GM19099 (cell line): ENCODE data around the gene TGIF1.

Experiments
- POLR2A ChIP-seq: IDR thresholded peaks from 3 replicates; pipeline ENCODE4 v1.6.1; 2011; ENCODE audit warnings: low read depth; ENCODE audit not compliant: insufficient read length; ENCODE audit errors: extremely low read depth

TGIF1 gene

GRCh38 chr18:3425030-3425429, 24.9 kb upstream of the TGIF1 start:
- TF ChIP-seq POLR2A: no peak

- no peak for TF ChIP-seq POLR2A
These were observed 24.5 kb upstream of the TGIF1 start for GRCh38 chr18:3425446-3425845.

GRCh38 chr18:3426074-3426473, 23.9 kb upstream of the TGIF1 start:
- no peak for TF ChIP-seq POLR2A

GRCh38 chr18:3427944-3428343, 22.0 kb upstream of the TGIF1 start:
- no peak for TF ChIP-seq POLR2A

GRCh38 chr18:3429121-3429520, 20.9 kb upstream of the TGIF1 start:
- no peak for TF ChIP-seq POLR2A

- TF ChIP-seq POLR2A: no peak
These were observed 15.3 kb upstream of the TGIF1 start for GRCh38 chr18:3434685-3435084.

GRCh38 chr18:3440341-3440740, 9.6 kb upstream of the TGIF1 start:
- TF ChIP-seq POLR2A: no peak

DNA sequence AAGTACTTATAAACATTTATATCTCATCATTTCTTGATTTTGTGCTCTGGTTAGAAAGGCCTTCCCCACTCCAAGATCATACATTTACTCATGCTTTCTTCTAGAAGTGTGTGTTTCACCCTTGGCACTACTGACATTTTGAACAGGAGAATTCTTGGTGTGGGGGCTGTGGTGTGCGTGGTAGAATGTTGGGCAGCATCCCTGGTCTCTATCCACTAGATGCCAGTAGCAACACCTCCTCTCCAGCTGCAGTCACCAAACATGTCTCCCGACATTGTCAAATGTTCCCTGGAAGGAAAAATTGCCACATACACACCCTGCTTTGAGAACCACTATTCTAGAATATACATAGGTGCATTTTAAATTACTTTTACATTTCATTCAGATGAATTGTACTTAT, 8.7 kb upstream of the TGIF1 start:
- TF ChIP-seq POLR2A: no peak

DNA sequence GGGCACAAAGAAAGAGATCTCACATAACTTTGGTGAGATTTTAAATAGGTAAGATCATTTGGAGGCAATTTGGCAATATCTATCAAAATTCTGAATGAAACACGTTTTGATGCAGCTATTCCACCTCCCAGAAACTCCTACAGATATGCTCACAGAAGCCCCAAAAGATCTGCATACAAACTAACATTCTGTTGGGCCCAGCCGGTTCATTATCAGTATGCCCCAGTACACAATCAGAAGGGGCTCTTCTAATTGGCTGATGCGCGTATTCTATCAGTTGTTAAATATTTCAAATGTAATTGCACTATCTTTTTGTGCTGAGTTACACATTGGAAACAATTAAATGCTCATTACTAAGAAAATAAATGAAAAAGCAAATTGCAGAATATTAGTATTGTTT, 7.1 kb upstream of the TGIF1 start:
- no peak for TF ChIP-seq POLR2A

- no peak for TF ChIP-seq POLR2A
These were observed 5.7 kb upstream of the TGIF1 start for GRCh38 chr18:3444296-3444695.

DNA sequence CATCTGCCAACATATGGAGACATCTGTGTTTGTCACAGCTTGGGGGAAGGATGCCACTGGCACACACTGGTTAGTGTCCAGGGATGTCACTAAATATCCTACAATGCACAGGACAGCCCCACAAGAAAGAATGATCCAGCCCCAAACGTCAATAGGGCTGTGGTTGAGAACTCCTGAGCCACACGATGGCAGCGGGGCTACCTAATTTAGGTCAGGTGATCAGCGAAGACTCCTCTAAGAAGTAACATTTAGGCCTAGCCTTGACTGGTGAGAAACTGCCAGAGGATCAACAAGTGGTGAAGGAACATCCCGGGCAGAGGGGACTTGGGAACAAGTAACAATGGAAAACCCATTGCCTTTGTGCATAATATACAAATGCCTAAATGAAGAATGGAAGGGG, 5.0 kb upstream of the TGIF1 start:
- no peak for TF ChIP-seq POLR2A

DNA sequence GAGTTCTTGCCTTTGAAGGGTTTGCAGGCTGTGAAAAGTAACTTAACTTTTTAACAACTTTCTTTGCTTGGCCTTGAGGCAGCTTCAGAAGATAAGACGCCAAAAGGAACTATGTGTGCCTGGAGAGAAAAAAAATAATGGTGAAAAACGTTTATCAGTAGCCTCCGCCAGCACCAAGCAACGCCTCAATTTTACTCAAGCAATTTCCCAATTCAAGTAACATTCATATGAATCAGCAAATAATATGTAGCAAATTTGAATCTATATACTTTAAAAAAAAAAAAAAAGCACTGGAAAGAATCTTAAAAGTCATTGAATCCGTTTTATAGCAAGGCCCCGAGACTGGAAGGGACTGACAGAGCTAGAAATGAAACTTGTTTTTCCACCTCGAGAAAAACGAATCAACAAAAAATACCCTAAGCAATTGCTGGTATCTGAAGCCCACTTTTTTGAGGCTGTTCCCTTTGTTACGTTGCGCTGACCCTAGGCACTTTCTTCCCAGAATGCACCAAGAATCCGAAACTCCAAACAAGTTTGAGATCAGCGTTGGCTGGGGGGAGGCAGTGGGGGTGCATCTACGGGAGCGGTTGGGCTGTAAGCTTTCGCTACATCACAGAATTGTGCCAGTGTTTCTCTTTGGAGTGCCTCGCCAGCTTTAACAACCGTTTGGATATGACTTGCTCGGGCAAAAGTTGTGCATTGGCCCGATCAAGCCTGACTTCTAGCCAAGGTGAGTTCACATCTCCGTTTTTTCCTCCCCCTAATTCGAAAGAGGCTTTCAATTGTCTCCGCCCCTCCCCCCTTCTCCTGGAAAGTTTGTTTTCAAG, 2.7 kb upstream of the TGIF1 start:
- TF ChIP-seq POLR2A: no peak

- TF ChIP-seq POLR2A: peak; percentile 47
These were observed 1.8 kb upstream of the TGIF1 start for GRCh38 chr18:3447895-3448837.

GRCh38 chr18:3448838-3449511, 997 bp upstream of the TGIF1 start:
- peak; percentile 49 for TF ChIP-seq POLR2A

DNA sequence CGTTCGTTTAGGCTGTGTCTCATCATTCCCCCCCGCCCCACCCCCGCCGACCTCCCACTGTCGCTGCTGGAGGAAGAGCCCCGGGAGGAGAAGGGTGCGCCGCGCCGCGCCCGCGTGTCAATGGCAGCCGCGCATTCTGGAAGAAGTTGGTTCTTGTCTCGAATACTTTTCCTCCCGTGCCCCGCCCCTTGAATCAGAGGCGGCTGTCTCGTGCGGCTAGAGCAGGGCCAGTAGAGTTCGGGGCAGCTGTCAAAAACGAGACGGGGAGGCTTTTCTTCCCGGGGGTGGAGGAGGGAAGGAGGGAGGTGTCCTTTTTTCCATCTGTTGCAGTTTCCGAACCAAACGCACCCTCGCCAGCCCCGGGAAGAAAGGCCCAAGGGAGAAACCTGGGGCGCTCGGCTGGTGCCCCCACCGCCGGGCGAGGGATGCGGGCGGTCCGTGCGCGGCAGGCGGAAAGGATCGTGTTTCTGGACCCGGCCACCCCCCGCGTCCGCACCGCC, 410 bp upstream of the TGIF1 start:
- TF ChIP-seq POLR2A: peak; percentile 44
